Activated T-cell treated with anti-CD3 and anti-CD28 coated beads for 48 hours (primary cell): ENCODE results near the gene NT5M.
"Not testable (repeated sequence)": the region's sequence is repeated elsewhere in the genome, so short reads cannot be mapped to it uniquely, and the experiment has no call there.

ENCODE experiments used
- DNase-seq: peaks from one replicate; pipeline ENCODE4 v3.0.0-alpha.2; 2020; ENCODE audit warnings: low read depth

Gene NT5M

DNA sequence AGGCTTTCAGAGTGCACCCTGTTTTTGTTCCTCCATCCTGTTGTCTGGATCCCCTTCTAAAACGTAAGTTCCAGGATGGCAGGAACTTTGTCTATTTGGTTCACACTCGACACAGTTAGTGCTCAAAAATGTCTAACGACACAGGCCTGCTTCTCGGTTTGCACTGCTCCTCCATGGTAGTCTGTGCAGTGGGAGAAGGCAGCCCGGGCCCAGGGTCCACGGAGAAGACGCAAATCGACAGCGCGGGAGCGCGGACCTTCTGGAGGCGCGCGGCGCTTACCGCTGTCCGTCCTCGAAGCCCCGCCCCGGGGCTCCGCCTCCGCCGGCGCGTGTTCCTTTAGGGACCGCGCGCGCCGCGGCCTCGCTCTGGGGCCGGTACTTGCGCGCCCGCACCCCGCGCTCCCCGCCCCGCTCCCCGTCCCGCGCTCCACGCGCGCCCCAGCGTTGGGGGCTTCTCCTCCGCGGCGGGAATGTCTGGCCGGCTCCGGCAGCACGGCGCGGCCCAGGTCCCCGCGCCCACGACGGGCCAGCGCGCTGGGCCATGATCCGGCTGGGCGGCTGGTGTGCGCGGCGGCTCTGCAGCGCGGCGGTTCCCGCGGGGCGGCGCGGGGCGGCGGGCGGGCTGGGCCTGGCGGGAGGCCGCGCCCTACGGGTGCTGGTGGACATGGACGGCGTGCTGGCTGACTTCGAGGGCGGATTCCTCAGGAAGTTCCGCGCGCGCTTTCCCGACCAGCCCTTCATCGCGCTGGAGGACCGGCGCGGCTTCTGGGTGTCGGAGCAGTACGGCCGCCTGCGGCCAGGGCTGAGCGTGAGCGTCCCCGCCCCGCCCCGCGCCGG lies at the start of gene NT5M:
TSS of gene NT5M (plus strand) at position 364 of the 837 bp plus-strand sequence. CDS start at position 542, 178 bp downstream.
- DNase-seq: peak; percentile 74

DNA sequence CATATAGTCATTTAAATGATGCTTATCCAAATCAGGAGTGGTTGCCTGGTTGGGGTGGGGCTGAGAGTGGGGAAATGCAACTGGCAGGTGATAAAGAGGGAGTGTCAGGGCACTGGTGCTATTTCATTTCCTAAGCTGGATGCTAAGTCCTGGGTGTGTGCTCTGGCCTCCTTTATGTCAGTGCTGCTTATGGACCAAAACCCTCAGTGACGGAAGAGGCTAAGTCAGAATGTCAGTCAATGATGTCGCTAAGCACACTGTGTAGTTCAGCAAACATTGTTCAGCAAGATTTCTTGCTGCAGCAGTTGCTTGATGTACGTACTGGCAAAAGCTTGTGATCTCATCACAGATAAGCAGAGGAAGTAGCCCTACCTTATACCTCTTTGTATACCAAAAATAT lies 49.8 kb upstream of the NT5M start:
- no peak for DNase-seq

DNA sequence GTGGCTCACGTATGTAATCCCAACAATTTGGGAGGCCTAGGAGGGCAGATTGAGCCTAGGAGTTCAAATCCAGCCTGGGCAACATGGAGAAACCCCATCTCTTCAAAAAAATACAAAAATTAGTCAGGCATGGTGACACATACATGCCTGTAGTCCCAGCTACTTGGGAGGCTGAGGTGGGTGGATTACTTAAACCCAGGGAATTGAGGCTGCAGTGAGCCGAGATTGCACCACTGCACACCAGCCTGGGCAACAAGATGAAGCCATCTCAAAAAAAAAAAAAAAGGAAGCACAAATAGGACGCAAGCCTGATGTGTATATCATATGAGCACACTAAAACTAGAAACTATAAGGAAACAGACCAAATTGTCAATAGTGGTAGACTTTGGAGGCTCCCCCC lies 49.1 kb upstream of the NT5M start:
- DNase-seq: no peak

DNA sequence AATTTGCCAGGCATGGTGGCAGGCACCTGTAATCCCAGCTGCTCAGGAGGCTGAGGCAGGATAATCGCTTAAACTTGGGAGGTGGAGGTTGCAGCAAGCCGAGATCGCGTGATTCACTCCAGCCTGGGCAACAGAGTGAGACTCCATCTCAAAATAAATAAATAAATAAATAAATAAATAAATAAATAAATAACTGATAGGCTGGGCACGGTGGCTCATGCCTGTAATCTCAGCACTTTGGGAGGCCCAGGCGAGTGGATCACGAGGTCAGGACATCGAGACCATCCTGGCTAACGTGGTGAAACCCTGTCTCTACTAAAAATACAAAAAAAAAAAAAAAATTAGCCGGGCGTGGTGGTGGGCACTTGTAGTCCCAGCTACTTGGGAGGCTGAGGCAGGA lies 47.5 kb upstream of the NT5M start:
- DNase-seq: not testable (repeated sequence)

DNA sequence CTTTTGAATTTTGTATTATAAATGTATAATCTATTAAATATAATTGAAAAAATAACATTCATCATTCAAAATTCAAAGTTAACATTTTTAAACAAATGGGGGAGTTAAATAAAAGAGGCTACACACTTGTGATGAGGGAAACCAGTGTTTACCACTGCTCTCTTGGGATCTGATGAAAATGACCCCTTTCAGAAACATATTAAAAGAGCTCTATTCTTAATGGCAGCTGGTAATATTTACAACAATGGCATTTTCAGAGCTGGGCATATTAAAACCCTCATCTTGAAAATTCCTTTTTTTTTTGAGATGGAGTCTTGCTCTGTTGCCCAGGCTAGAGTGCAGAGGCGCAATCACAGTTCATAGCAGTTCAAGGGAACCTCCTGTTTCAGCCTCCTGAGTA lies 46.9 kb upstream of the NT5M start:
- no peak for DNase-seq

DNA sequence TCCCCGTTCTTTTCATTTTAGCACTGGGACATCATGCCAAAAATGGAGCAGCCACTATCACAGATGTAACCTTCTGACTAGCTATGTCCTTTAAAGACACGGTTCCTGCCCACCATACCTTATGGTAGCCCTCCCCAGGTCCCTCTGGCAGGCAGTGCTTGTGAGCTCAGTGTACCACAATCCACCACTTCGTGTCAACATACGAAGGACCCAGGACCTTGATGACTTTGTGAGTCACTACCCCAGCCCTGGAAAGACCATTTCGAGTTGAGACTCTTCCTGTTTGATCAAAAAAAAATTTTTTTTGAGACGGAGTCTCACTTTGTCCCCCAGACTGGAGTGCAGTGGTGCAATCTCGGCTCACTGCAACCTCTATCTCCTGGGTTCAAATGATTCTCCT lies 45.2 kb upstream of the NT5M start:
- no peak for DNase-seq

DNA sequence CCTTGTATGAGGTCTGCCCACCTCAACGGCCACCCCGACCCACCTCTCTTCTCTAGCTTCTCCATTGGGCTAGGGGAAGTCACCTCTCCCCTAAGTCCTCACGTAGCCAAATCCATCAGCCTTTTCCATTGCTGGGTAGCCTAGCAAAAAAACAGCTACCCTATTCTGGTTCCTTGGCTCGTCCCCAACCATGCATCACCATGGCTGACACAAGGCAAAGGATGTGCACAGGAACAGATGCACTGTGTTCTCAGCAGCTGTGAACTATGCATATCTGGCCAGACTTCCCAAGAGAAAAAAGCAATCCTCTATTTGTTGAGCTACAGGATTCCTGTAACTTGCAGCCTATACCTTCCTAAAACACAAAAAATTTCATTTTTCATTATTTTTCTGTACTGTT lies 44.2 kb upstream of the NT5M start:
- DNase-seq: no peak

DNA sequence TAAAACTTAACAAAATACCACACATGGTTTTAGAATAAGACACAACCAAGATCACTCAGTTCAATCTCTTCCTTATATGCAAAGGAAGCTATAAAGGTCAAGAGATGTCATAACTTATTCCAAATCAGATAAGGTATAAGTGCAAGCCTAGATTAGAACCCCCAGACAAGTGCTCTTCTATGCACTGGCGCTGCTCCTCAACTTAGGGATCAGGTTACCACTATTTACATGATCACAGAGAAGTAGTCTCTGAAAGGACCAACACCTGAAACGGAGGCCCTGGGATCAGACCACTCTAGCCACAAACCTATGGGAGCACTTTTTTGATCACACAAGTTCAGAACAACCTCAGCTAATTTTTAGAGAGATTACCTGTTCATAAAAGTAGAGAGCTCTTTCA lies 38.7 kb upstream of the NT5M start:
- no peak for DNase-seq

DNA sequence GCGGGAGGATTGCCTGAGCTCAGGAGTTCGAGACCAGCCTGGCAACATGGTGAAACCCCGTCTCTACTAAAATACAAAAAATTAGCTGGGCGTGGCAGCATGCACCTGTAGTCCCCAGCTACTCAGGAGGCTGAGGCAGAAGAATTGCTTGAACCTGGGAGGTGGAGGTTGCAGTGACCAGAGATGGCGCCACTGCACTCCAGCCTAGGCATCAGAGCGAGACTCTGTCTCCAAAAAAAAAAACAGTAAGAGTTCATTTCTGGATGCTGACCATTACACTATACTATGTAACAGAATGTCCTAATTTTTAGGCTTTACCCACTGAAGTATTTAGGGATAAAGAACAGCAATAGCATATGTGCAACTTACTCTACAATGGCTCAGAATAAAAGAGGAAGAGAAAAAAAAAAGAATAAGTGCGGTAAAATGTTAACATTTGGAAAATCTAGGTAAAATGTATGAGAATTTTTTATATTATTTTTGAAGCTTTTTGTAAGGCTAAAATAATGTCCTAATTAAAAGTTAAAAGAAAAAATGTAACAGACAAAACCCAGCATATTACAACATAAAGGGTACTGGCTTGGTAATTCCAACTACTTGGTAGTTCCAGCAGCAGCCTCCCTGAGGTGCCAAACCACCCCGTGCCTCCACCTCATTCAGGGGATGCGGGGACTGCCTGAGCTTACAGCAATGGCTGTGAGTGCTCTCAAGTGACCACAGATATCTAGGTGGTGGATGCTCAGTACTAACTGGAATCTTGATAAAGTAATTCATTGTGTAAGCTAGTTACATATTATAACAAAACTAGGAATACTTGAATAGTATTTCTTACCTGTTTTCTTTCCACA lies 33.0 kb upstream of the NT5M start:
- DNase-seq: no peak

DNA sequence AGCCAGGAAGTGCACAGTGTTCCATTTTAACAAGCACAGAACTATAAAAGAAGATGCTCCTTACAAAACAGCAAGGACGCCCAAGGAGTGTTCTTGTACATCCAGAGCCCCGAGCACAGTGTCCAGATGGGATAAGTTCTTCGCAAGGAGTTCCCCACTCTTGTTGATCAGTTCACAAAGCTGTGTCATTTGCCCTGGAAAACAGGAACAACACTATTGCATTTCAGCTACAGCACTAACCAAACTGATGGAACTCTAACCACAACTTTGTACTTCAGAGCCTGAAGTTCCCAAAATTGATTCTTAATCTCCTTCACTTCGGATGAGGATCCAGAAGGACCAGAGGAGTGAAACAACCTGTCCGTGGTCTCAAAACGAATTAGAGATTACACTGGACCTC lies 27.2 kb upstream of the NT5M start:
- DNase-seq: no peak

DNA sequence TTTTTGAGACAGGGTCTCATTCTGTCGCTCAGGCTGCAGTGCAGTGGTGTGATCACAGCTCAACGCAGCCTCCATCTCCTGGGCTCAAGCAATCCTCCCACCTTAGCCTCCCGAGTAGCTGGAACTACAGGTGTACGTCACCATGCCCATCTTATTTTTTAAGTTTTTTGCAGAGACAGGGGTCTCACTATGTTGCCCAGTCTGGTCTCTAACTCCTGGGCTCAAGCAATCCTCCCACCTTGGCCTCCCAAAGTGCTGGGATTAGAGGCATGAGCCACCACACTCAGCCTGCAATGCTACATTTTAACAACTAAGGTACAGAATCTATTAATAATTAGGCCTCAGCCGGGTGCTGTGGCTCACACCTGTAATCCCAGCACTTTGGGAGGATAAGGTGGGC lies 25.7 kb upstream of the NT5M start:
- DNase-seq: not testable (repeated sequence)

DNA sequence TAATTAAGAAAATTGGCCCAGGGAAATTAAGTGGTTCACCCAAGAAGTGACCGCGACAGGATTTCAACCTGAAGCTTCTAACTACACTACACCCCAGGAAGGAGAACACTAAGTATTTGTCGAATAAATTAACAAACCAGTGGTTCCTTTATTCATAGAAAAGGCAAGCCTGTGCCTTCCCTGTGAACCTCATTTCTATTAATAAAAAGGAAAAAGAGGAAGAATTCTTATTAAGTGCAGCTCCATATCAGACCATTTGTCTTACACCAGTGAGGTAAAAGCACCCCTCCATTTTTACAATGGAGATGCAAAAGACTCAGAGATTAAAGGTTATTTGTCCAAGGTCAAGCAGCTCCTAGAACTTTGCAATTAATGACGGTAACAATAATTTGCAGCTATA lies 23.9 kb upstream of the NT5M start:
- no peak for DNase-seq

DNA sequence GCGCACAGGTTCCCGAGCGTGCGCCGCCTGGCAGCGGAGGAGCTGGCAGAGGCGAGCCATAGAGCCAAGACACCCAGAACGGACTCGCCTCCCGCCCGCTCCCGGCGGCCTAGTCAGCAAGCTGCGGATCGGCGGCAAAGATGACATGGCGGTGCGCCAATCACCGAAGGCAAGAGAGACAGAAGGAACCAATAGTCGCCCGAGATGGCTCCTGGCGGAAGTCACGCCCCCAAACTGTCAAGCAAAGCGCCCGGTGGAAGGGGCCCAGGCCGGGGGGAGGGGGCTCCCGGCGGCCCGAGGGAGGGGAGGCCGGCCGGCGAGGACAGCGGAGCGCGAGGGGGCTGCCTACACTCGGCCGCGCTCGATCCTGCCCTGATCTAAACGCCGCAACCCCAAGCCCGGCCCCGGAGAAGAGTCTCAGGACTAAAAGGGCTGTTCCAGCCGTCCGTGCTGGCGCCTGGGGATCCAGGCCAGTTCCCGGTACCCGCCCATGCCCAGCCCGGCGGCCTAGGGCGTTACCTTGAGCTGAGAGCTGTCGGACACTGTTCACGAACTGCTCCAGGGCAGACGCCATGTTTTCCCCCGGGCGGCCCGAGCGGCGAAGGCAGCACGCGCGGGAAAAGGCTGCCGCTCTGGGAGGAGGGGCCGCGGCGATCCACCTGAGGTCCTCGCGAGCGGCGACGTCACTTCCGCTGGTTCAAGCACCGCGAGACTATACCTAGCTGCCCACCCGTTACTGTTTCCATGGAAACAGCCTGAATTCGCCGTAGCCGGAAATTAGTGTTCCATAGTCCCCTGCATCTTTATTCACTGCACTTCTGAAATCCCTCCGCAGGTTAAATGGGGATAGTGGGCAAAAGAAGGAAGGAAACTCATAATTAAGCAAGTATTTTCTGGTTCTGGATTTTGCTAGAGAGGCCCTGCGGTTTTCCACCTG lies 22.3 kb upstream of the NT5M start, which contains the start of gene COPS3:
TSS of gene COPS3 (minus strand) at position 634 of the 937 bp plus-strand sequence. CDS start at position 574, 60 bp downstream.
- peak; percentile 96 for DNase-seq

DNA sequence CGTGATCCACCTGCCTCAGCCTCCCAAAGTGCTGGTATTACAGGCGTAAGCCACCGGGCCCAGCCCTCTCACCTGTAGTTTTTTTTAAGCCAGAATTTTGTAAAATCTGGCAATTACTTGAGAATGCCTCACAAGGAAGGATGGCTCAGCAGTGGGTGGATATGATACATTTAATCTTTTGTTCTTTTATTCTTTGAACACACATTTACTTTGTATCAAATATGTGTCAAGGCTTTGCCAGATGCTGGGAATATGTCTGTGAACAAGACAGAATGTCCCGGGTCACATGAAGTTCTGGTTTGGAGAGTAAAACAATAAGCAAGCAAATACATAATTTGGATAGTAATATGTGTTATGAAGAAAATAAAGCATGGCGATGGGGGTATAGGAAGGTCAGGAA lies 17.2 kb upstream of the NT5M start:
- no peak for DNase-seq

DNA sequence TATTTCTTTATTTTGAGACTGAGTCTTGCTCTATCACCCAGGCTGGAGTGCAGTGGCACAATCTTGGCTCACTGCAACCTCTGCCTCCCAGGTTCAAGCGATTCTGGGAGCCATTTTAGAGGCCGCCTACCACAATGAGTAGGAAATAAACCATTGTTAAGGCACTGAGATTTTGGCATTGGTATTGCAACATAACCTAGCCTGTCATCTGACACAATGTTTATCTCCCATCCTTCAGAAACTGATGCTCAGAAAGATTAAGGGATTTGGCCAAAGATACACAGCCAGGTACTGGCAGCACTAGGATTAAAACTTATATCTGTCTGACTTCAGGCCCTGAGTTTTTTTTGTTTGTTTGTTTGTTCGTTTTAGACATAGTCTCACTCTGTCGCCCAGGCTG lies 14.1 kb upstream of the NT5M start:
- no peak for DNase-seq

DNA sequence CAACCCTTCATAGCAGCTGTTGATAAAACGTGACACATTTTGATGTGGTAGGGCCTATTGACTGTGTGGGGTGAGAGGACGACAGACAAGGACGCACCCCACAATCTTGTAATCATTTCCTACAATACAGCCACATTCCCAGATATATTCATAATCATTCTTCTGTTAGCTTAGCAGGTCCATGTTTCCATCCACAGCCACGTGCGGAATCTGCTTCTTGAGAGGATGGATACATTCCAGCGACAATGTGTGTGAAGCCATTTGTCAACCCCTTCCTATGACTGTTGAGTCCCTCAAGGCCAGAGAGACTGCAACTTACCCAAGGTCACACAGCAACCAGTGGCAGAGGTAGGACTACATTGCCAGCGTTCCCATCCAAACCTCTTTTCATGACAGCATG lies 13.5 kb upstream of the NT5M start:
- no peak for DNase-seq

DNA sequence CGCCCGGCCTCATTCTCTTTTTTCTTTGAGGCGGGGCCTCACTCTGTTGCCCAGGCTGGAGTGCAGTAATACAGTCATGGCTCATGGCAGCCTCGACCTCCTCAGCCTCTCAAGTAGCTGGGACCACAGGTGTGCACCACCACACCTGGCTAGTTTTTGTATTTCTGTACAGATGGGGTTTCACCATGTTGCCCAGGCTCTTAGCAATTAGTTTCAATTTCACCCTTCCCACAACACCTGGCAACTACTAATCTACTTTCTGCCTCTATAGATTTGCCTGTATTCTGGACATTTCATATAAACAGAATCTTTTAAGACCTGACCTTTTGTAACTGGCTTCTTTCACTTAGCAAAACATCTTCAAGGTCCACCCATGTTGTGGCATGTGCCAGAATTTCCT lies 8.0 kb upstream of the NT5M start:
- no peak for DNase-seq

DNA sequence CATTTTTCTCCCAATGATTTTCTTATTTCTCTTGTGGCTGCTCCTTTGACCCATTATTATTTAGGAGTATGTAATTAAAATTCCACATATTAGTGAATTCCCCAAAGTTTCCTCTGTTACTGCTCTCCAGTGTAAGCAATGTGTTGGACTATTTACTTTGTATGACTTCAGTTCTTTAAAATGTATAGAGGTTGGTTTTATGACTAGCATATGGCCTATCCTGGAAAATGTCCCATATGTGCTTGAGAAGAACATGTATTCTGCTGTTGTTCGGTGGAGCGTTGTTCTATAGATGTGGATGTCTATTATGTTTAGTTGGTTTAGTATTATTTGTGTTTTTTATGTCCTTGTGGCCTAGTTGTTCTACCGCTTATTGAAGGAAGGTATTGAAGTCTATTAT lies 6.0 kb upstream of the NT5M start:
- DNase-seq: no peak

DNA sequence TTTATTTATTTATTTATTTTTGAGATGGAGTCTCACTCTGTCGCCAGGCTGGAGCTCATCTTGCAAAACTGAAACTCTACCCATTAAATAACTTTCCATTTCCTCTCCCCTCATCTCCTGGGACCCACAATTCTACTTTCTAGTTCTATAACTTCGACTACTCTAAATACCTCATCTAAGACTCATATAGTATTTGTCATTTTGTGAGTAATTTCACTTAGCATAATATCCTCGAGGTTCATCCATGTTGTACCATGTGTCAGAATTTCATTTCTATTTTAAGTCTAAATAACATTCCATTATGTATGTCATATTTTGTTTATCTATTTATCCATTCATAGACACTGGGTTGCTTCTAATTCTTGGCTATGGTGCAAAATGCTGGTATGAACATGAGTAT lies 5.1 kb upstream of the NT5M start:
- DNase-seq: no peak

DNA sequence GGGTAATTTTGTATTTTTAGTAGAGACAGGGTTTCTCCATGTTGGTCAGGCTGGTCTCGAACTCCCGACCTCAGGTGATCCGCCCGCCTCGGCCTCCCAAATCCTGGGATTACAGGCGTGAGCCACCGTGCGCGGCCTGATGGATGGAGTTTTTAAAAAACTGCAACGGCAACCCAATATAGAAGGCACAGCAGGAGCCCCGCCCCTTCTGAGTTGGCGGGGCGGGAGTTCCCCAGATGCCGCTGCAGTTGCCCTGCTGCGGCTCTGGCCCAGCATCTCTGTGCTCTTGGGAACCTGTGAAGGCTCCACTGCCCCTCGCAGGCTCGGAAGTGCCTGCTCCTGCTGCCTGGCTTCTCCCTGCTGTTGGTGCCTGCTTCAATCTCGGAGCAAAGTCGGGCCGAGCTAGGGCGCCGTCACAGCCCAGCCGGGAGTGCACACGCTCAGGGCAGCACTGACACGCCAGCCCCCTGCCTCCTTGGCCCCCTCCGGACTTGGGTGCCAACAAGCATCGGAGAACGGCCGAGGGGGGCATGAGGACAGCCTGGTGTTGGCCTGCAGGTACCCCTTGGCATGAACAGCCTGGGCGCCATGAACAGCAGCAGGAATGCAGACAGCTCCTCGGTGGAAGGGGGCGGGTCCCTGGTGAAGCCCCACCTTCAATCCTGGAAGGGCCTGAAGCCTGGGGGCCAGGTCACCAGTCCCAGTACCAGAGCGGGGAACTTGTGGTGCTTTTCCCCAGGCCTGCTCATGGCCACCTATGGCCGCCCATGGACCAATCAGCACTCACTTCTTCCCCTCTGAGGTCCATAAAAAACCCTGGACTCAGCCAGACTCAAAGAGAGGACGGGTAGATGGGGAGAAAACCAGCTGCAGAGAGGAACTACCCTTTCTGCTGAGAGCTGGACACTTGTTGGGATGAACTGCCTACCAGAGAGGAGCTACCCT lies 2.3 kb upstream of the NT5M start:
- DNase-seq: peak; percentile 50

DNA sequence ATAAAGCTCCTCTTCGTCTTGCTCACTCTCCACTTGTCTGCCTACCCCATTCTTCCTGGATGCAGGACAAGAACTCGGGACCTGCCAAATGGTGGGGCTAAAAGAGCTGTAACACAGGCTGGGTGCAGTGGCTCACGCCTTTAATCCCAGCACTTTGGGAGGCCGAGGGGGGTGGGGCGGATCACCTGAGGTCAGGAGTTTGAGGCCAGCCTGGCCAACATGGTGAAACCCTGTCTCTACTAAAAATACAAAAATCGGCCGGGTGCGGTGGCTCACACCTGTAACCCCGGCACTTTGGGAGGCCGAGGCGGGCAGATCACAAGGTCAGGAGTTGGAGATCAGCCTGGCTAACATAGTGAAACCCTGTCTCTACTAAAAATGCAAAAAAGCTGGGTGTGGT lies 1.5 kb upstream of the NT5M start:
- DNase-seq: not testable (repeated sequence)
